GM12878 (cell line): ENCODE data around the gene KRT4. TPM values are rescaled to one million over a fixed set of nuclear protein-coding genes. Genes with fewer than 3 reads are reported as not detected.

ENCODE experiments used
- ATAC-seq: fragments of 200-7000 bp; cut with Tn5 transposase; 3 replicates; pipeline ENCODE4 v1.9.1; 2020; ENCODE audit warnings: mild to moderate bottlenecking, moderate library complexity
- BruUV-seq: library from RNA; stranded (reverse); fragments of 400-500 nt; replicated peaks from 2 replicates; lab custom pipeline; 2021; lab: Mats Ljungman, UMichigan
- CTCF ChIA-PET: fragments of 300-600 bp; sonication (Branson Sonifier 250); formaldehyde crosslinking; extraction: SDS; loops from one replicate; lab custom pipeline; 2021; ENCODE audit warnings: inconsistent platforms; lab: Yijun Ruan, JAX
- POLR2A ChIA-PET: fragments of 350-600 bp; formaldehyde crosslinking; extraction: SDS; loops from one replicate; lab custom pipeline; 2021; ENCODE audit warnings: inconsistent platforms; lab: Charles Lee
- RAD21 ChIA-PET: fragments of 300-600 bp; sonication (Branson Sonifier 250); formaldehyde crosslinking; loops from one replicate; lab custom pipeline; 2023; ENCODE audit warnings: antibody characterized with exemption; ENCODE audit not compliant: unreplicated experiment; lab: Charles Lee
- SMC1A ChIA-PET: fragments of 300-600 bp; sonication (Branson Sonifier 250); formaldehyde crosslinking; loops from one replicate; lab custom pipeline; 2023; ENCODE audit not compliant: unreplicated experiment, uncharacterized antibody; lab: Charles Lee
- DNase-seq: peaks from one replicate; pipeline ENCODE4 v3.0.0-alpha.2; 2011; ENCODE audit warnings: low read depth, low spot score
- FAIRE-seq: peaks from 3 replicates; lab custom pipeline; 2011; peaks lifted over from hg19 to GRCh38; lab: Jason Lieb, UNC
- H2AFZ ChIP-seq: 2 replicates; pipeline ENCODE4 v1.6.0; 2011; ENCODE audit warnings: low read depth, low read length, control low read depth; ENCODE audit not compliant: control insufficient read depth
- H3K27ac ChIP-seq: 2 replicates; pipeline ENCODE4 v1.5.1; 2011; ENCODE audit warnings: control low read depth; ENCODE audit not compliant: control insufficient read depth, insufficient read depth
- H3K27me3 ChIP-seq, 2 experiments: replicated peaks in 1 of 2; 2 replicates each; pipeline versions ENCODE4 v1.6.0 to v1.6.1; 2011; ENCODE audit warnings: low read length in 1 of 2; ENCODE audit not compliant: control insufficient read depth in 2 of 2, insufficient read depth in 2 of 2
- H3K36me3 ChIP-seq, 2 experiments: 2 replicates each; pipeline ENCODE4 v1.5.1; 2011; ENCODE audit warnings: low read length in 1 of 2; ENCODE audit not compliant: control insufficient read depth in 2 of 2, insufficient read depth in 2 of 2
- H3K4me1 ChIP-seq: 2 replicates; pipeline ENCODE4 v1.6.1; 2011; ENCODE audit warnings: mild to moderate bottlenecking, low read length, moderate library complexity, mixed read lengths; ENCODE audit not compliant: control insufficient read depth, insufficient read depth
- H3K4me2 ChIP-seq: 2 replicates; pipeline ENCODE4 v1.6.0; 2011; ENCODE audit warnings: control low read depth; ENCODE audit not compliant: control insufficient read depth, insufficient read depth
- H3K4me3 ChIP-seq: fragments of 200-600 bp; sonication (generic); 2 replicates; pipeline ENCODE4 v1.5.1; 2016
- H3K79me2 ChIP-seq: 2 replicates; pipeline ENCODE4 v1.6.0; 2011; ENCODE audit warnings: low read length; ENCODE audit not compliant: control insufficient read depth, insufficient read depth
- H3K9ac ChIP-seq: 2 replicates; pipeline ENCODE4 v1.8.0; 2011; ENCODE audit warnings: low read length, control low read depth, mixed read lengths; ENCODE audit not compliant: control insufficient read depth, insufficient read depth
- H3K9me3 ChIP-seq: replicated peaks from 3 replicates; pipeline ENCODE4 v1.5.1; 2011; ENCODE audit warnings: mild to moderate bottlenecking, low read length; ENCODE audit not compliant: control insufficient read depth, insufficient read depth
- H4K20me1 ChIP-seq: 2 replicates; pipeline ENCODE4 v1.6.0; 2011; ENCODE audit not compliant: control insufficient read depth, insufficient read depth
- ATF3 ChIP-seq: IDR thresholded peaks from 2 replicates; pipeline ENCODE4 v1.6.1; 2011; ENCODE audit warnings: low read depth, mild to moderate bottlenecking, low read length, moderate library complexity, borderline replicate concordance; ENCODE audit errors: extremely low read depth
- GATAD2B ChIP-seq: fragments of 450-650 bp; conservative IDR thresholded peaks from 2 replicates; pipeline ENCODE4 v1.6.1; 2017; ENCODE audit warnings: low read depth, mild to moderate bottlenecking, moderate library complexity
- NR2C1 ChIP-seq: fragments of 450-650 bp; IDR thresholded peaks from 2 replicates; pipeline ENCODE4 v1.6.1; 2017; ENCODE audit warnings: antibody characterized with exemption, mild to moderate bottlenecking, moderate library complexity
- NRF1 ChIP-seq: conservative IDR thresholded peaks from 2 replicates; pipeline ENCODE4 v1.6.1; 2011; ENCODE audit warnings: mild to moderate bottlenecking, low read depth, low read length, improper control_type of control experiment
- POLR2AphosphoS2 ChIP-seq: IDR thresholded peaks from 2 replicates; pipeline ENCODE4 v1.6.1; 2011; ENCODE audit warnings: low read depth, mild to moderate bottlenecking, low read length, improper control_type of control experiment, moderate library complexity
- RUNX3 ChIP-seq: IDR thresholded peaks from 2 replicates; pipeline ENCODE4 v1.6.1; 2012; ENCODE audit warnings: low read length, inconsistent platforms
- TARDBP ChIP-seq: IDR thresholded peaks from 2 replicates; pipeline ENCODE4 v1.6.1; 2016; ENCODE audit warnings: borderline replicate concordance
- TCF3 ChIP-seq: IDR thresholded peaks from 2 replicates; pipeline ENCODE4 v1.6.1; 2012; ENCODE audit warnings: low read depth, mild to moderate bottlenecking, low read length, borderline replicate concordance; ENCODE audit not compliant: insufficient read depth
- ZNF622 ChIP-seq: fragments of 450-650 bp; IDR thresholded peaks from 2 replicates; pipeline ENCODE4 v1.6.1; 2017; ENCODE audit warnings: mild to moderate bottlenecking, inconsistent platforms
- WGBS: methylation state at CpG from one replicate; pipeline ENCODE4 v1.1.6; 2016; ENCODE audit warnings: low lambda C conversion rate; ENCODE audit not compliant: insufficient replicate concordance, insufficient coverage; ENCODE audit errors: missing lambda C conversion rate; 5-methylcytosine and 5-hydroxymethylcytosine counted together
- in situ Hi-C: fragments of 300-500 bp; cut with MboI; formaldehyde crosslinking; loops from 9 replicates; pipeline ENCODE4 v1.14.3; 2018; ENCODE audit warnings: mixed read lengths
- intact Hi-C: fragments of 100-400 bp; cut with micrococcal nuclease; formaldehyde crosslinking; loops from one replicate; pipeline ENCODE4 v1.14.2; 2022; ENCODE audit not compliant: unreplicated experiment
- polyA plus RNA-seq, 11 experiments: library from polyadenylated mRNA; depleted of rRNA in 4 of 11; unstranded in 6 of 11; stranded (reverse) in 5 of 11; fragments of >200 nt; fragmentation: Nextera tagmentation in 4 of 11; fragmentation: Illumina TruSeq in 1 of 11; extraction: Ambion mirVana in 4 of 11; extraction: Trizol in 1 of 11; gene quantifications; 1 replicate in 1 of 11; 2 replicates in 10 of 11; pipeline versions ENCODE4 v1.2.1 to v1.2.3, GENCODE V29; 2011 to 2016; ENCODE audit warnings: inconsistent platforms in 2 of 11, missing spikeins in 2 of 11, low read depth in 1 of 11
- total RNA-seq, 4 experiments: library from RNA; depleted of rRNA in 3 of 4; stranded (reverse); fragments of >200 nt in 3 of 4; fragmentation: Illumina TruSeq in 1 of 4; extraction: Trizol in 1 of 4; gene quantifications; 2 replicates each; pipeline versions ENCODE4 v1.2.1 to v1.2.3, GENCODE V29; 2013 to 2021

KRT4 gene
- total and polyA plus RNA-seq, 10 of the 15 experiments (the other 5 are each of a cell fraction or from before 2014, with no cell fraction given), result not detected

DNA sequence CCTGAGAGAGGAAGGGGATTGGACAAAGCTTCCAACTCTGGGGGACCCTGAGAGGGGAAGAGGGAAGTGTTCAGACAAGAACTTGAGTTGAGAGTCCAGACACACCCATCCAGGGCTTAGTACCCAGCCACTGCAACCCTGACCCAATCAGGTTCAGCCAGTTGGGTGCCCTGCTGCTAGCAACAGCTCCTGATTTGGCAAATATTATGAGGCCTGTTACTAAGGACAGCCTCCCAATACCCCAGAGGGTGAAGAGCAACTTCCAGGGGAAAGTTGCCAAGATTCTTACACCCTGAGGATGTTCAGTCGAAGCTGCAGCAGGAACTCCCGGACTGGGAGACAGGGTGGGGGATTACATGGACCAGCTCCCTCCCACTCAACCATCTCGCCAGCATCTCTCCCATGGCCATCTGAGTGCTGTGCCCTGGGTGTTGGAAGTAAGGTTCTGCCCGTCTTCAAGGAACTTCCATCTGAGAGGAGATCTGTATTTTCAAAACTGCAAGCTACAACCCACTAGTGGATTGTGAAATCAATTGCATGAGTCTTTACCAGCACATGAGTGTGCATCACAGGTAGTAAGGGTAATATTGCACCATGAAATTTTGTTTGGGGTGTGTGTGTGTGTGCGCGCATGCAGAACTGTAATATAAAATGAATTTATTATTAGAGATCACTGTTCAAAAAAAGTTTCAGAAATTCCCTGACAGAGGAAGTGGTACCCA, 46.3 kb upstream of the KRT4 start:
- no peak overlapping the region for H3K27ac ChIP-seq
- H3K27me3 ChIP-seq, result peaks cover 0 to 1% of the 10 kb centered on the region in 2 experiments; a peak in 1 of 4 replicates
- no peaks in the 10 kb centered on the region for H3K79me2 ChIP-seq
- H3K9ac ChIP-seq, result no peak overlapping the region
- ChIA-PET CTCF (no interaction called here), SMC1A (no interaction called here), POLR2A (no interaction called here), RAD21 (no interaction called here)
- in situ Hi-C loops (loop anchor here (10.0 kb wide), 1 partner anchor 275 kb away; no protein-coding TSS in a partner anchor), intact Hi-C loops (no loop called here)
- no peaks in the 10 kb centered on the region for H4K20me1 ChIP-seq
- H3K4me3 ChIP-seq, result no peak overlapping the region
- WGBS, result 2% methylated on average over 6 of the region's 6 CpGs
- H3K4me1 ChIP-seq, result no peaks in the 10 kb centered on the region
- ATAC-seq, result no peak
- H3K36me3 ChIP-seq, result no peaks in the 10 kb centered on the region
- H3K4me2 ChIP-seq, result no peak overlapping the region
- DNase-seq, result no peak
- H3K9me3 ChIP-seq, result no peaks in the 10 kb centered on the region
- H2AFZ ChIP-seq, result no peak overlapping the region
- BruUV-seq, result no TSS peak
- FAIRE-seq, result no peak
- TF ChIP-seq TCF3, result no peak
- no peak for TF ChIP-seq POLR2AphosphoS2
- TF ChIP-seq TARDBP, result no peak
- no peak for TF ChIP-seq ZNF622
- no peak for TF ChIP-seq RUNX3
- TF ChIP-seq NRF1, result no peak
- TF ChIP-seq GATAD2B, result no peak
- no peak for TF ChIP-seq NR2C1
- no peak for TF ChIP-seq ATF3
